Measurements from ENCODE around the gene NCOA7. TPM values are rescaled to one million over a fixed set of nuclear protein-coding genes. Genes with fewer than 3 reads are reported as not detected.

Gene NCOA7
- total RNA-seq = 4.3 and 6.1 TPM in 2 replicates

GRCh38 chr6:125790358-125791150 is at the start of gene NCOA7:
Gene NCOA7, plus strand, starts transcription at chr6:125790960. Its CDS starts 24,395 bp downstream, at chr6:125815355.

GRCh38 chr6:125749173-125749864 is 41.4 kb upstream of the NCOA7 start, which contains the start of gene HEY2:
Gene HEY2, plus strand, starts transcription at chr6:125749632. Its CDS starts 145 bp downstream, at chr6:125749777.

GRCh38 chr6:125956506-125957390 is 166.0 kb downstream of the NCOA7 start, which contains the start of gene HINT3:
Gene HINT3, plus strand, starts transcription at chr6:125956770. Its CDS starts 208 bp downstream, at chr6:125956978.

Other genes starting within 250 kb of the NCOA7 start
- not detected in 2 replicates for gene HEY2, start 41.3 kb upstream of the NCOA7 start, total RNA-seq
- 10.4 and 10.9 TPM in 2 replicates for gene HINT3, start 165.8 kb downstream of the NCOA7 start, total RNA-seq
- gene TRMT11, start 195.6 kb downstream of the NCOA7 start, total RNA-seq = 14.1 and 15.0 TPM in 2 replicates